ENCODE data around the gene MTA2.
"Not testable (repeated sequence)": the region's sequence is repeated elsewhere in the genome, so short reads cannot be mapped to it uniquely, and the experiment has no call there.

DNA sequence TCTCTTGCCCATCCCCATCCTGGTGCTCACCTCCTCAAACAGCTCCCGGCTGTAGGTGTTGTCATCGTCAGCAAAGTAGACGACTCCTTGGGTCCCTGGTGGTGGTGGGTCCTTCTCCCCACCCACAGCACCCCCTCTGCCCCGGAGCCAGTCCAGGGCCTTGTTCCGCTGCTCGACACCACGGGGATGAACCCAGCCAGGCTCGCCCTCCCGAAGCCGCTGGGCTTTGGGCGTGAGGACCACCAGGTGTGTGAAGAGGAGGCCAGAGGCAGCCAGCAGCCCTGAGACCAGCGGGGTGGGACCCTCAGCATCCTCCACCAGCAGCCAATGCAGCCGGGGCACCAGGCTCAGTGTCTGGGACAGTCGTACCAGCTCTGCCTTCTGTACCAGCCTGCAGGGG lies 15.3 kb upstream of the MTA2 start:
- not testable (repeated sequence) for TF ChIP-seq POLR2A, POLR2AphosphoS5, EP300 (IDR thresholded peaks at IDR 0.05)
- TF ChIP-seq, protein P1, sequence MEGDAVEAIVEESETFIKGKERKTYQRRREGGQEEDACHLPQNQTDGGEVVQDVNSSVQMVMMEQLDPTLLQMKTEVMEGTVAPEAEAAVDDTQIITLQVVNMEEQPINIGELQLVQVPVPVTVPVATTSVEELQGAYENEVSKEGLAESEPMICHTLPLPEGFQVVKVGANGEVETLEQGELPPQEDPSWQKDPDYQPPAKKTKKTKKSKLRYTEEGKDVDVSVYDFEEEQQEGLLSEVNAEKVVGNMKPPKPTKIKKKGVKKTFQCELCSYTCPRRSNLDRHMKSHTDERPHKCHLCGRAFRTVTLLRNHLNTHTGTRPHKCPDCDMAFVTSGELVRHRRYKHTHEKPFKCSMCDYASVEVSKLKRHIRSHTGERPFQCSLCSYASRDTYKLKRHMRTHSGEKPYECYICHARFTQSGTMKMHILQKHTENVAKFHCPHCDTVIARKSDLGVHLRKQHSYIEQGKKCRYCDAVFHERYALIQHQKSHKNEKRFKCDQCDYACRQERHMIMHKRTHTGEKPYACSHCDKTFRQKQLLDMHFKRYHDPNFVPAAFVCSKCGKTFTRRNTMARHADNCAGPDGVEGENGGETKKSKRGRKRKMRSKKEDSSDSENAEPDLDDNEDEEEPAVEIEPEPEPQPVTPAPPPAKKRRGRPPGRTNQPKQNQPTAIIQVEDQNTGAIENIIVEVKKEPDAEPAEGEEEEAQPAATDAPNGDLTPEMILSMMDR (IDR thresholded peaks at IDR 0.05), result not testable (repeated sequence)

Data from sigmoid colon (tissue), 4 donors.